ENCODE measurements around the gene FARSA. TPM values are rescaled to one million over a fixed set of nuclear protein-coding genes. Genes with fewer than 3 reads are reported as not detected.
A peak's percentile ranks its signal among the peaks of the same experiment; 100 is the strongest.

FARSA gene
- total and polyA plus RNA-seq, 2 of the 8 experiments (the other 6 are each of a cell fraction or from before 2014, with no cell fraction given), result 61.0 to 103 TPM

DNA sequence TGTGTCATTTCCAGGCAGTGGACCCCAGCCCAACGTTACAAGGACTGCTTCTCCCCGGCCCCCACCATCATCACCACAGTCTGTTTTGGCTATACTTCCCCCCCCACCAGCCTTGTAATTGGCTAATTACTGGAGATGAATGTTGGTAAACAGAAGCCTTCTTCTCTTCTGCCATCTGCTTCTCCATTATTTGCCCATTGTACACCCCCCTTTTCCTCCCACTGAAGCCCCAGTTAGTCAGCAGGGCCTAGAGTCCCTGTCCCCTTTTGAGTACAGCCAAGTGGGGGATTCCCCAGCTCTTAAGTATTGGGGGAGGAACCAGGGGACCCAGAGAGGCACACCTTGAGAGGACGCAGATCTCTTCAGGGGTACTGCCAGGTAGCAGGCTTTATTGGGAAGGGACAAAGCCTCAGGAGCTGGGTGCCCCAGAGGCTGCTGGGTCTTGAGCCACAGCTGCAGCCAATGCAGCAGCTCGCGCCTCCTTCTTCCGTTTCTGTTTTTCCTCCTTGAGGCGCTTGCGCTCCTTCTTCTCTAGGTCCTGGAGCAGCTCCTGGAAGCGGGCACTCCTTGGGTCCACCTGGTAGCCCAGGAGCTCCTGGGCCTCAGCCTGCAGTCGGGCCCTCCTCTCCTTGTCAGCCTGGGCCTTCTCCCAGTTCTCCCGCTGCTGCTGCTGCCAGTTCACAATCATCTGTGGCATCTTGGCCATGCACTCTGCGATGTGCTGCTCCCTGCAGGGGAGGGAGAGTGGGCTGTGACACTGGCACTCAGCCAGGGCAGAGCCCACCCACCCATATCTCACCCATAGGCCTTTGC lies 20.5 kb upstream of the FARSA start:
- Histone ChIP-seq H2BK5ac (ENCODE audit: low read depth, low read length) (no peak overlapping the region), H3K9me3 (ENCODE audit: insufficient read depth in 2 of 2, low read depth in 1 of 2, low read length in 1 of 2) (no peaks in the 10 kb centered on the region), H3K23ac (ENCODE audit: insufficient read length) (no peak overlapping the region), H3K36me3 (ENCODE audit: control insufficient read depth in 2 of 4, insufficient read depth in 4 of 4, low read length in 3 of 4) (peaks cover 12 to 45% (median 18%) of the 10 kb centered on the region in 4 experiments), H3K79me1 (ENCODE audit: low read depth, low read length) (peaks cover 4% of the 10 kb centered on the region; the same call in 1 of the 2 replicates), H4K20me1 (replicated peaks in 1 of 2; ENCODE audit: control insufficient read depth in 1 of 2, insufficient read depth in 2 of 2, low read length in 2 of 2) (peaks cover 0 to 9% of the 10 kb centered on the region in 2 experiments), H4K8ac (ENCODE audit: extremely low read depth, insufficient read depth, low read length) (no peak overlapping the region), H4K91ac (replicated peaks; ENCODE audit: insufficient read length, low read length) (no peak overlapping the region), H3K14ac (ENCODE audit: insufficient read length) (no peak overlapping the region), H3K4me3 (ENCODE audit: extremely low read depth in 1 of 4, insufficient read depth in 2 of 4, low read depth in 3 of 4, low read length in 4 of 4) (no peak overlapping the region), H2BK15ac (ENCODE audit: low read length) (no peak overlapping the region), H3K9ac (replicated peaks in 1 of 4; ENCODE audit: extremely low read depth in 1 of 4, low read depth in 3 of 4, low read length in 3 of 4) (no peak overlapping the region), H3K79me2 (ENCODE audit: control insufficient read depth in 1 of 2, insufficient read depth in 2 of 2, low read length in 2 of 2) (peaks cover 4 to 27% of the 10 kb centered on the region in 2 experiments; a peak in 3 of 4 replicates), H4K5ac (ENCODE audit: insufficient read length, low read depth, low read length) (no peak overlapping the region), H3K27ac (ENCODE audit: low read depth, low read length) (no peak overlapping the region; the same call in 1 of the 2 replicates), H3K56ac (replicated peaks; ENCODE audit: insufficient read length, low read depth, low read length) (no peak overlapping the region), H3K4ac (replicated peaks; ENCODE audit: insufficient read length, low read depth, low read length) (no peak overlapping the region), H3K27me3 (replicated peaks in 1 of 4; ENCODE audit: control insufficient read depth in 3 of 4, extremely low read depth in 1 of 4, insufficient read depth in 3 of 4, low read length in 3 of 4) (no peaks in the 10 kb centered on the region), H3K23me2 (ENCODE audit: low read depth, low read length) (peaks cover 6% of the 10 kb centered on the region), H3K4me1 (replicated peaks in 1 of 4; ENCODE audit: control insufficient read depth in 3 of 4, insufficient read depth in 4 of 4, low read length in 3 of 4) (peaks cover 0 to 4% (median 2%) of the 10 kb centered on the region in 4 experiments; a peak in 3 of 7 replicates), H2BK12ac (ENCODE audit: low read depth, low read length) (no peak overlapping the region), H3K18ac (ENCODE audit: extremely low read depth, low read length) (no peak overlapping the region), H2AK5ac (ENCODE audit: low read depth, low read length) (no peak overlapping the region), H2AFZ (ENCODE audit: low read length) (no peak overlapping the region), H2BK120ac (replicated peaks; ENCODE audit: low read depth, low read length) (no peak overlapping the region), H2BK20ac (ENCODE audit: low read length) (no peak overlapping the region), H3K4me2 (ENCODE audit: insufficient read depth in 1 of 2, low read depth in 2 of 2, low read length in 2 of 2) (no peak overlapping the region)
- CTCF ChIA-PET (ENCODE audit: partially characterized antibody), result interaction anchor here (1.2 to 6.7 kb wide), 3 partner anchors 9 to 80 kb away, joined by 3 to 62 read pairs (median 3); no protein-coding TSS in a partner anchor
- 89% methylated on average over 12 of the region's 12 CpGs; no CpG with 5 or more reads in 1 of the 2 experiments for WGBS, 2 experiments (ENCODE audit: extremely low coverage in 1 of 2, insufficient coverage in 1 of 2, insufficient read length in 1 of 2, insufficient replicate concordance in 2 of 2, low coverage in 1 of 2, low lambda C conversion rate in 2 of 2, missing lambda C conversion rate in 1 of 2)
- POLR2A ChIA-PET (ENCODE audit: partially characterized antibody), result interaction anchor here (0.6 to 8.1 kb wide), 25 partner anchors 7 to 309 kb away, joined by 3 to 71 read pairs (median 4); partner anchors contain the start of genes CALR, FARSA, GCDH and KLF1
- FAIRE-seq (no peak), DNase-seq (ENCODE audit: low read depth in 1 of 2, low spot score in 2 of 2) (no peak)
- TF ChIP-seq, protein P1, sequence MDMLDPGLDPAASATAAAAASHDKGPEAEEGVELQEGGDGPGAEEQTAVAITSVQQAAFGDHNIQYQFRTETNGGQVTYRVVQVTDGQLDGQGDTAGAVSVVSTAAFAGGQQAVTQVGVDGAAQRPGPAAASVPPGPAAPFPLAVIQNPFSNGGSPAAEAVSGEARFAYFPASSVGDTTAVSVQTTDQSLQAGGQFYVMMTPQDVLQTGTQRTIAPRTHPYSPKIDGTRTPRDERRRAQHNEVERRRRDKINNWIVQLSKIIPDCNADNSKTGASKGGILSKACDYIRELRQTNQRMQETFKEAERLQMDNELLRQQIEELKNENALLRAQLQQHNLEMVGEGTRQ (IDR thresholded peaks at IDR 0.05; ENCODE audit: low read length), result no peak
- peak; percentile 8 to 19; a peak in 1 of 3 replicates for TF ChIP-seq POLR2A (IDR thresholded peaks at IDR 0.05; ENCODE audit: control extremely low read depth in 1 of 2, low read depth in 2 of 2, low read length in 2 of 2)
